ENCODE data around the gene PADI4.

Gene PADI4

GRCh38 chr1:17304151-17304825 is 3.7 kb upstream of the PADI4 start:
- no peak overlapping the region for H3K27ac ChIP-seq (ENCODE audit: low read depth, low read length)
- no peaks in the 10 kb centered on the region for H3K27me3 ChIP-seq (ENCODE audit: control insufficient read depth, insufficient read depth, low read length)
- H3K4me3 ChIP-seq (ENCODE audit: low read depth, low read length): no peak overlapping the region
- H3K9ac ChIP-seq (ENCODE audit: low read length): no peak overlapping the region
- H3K9me3 ChIP-seq (ENCODE audit: control insufficient read depth, insufficient read depth, low read depth, low read length): peaks cover 28% of the 10 kb centered on the region
- peaks cover 29% of the 10 kb centered on the region for H3K4me1 ChIP-seq (ENCODE audit: control insufficient read depth, insufficient read depth, low read length)
- H3K36me3 ChIP-seq (ENCODE audit: control insufficient read depth, insufficient read depth, low read length): no peaks in the 10 kb centered on the region

GRCh38 chr1:17304826-17305175 is 3.2 kb upstream of the PADI4 start:
- Histone ChIP-seq H3K4me1 (ENCODE audit: control insufficient read depth, insufficient read depth, low read length) (peaks cover 34% of the 10 kb centered on the region), H3K9me3 (ENCODE audit: control insufficient read depth, insufficient read depth, low read depth, low read length) (peaks cover 26% of the 10 kb centered on the region), H3K9ac (ENCODE audit: low read length) (no peak overlapping the region), H3K27me3 (ENCODE audit: control insufficient read depth, insufficient read depth, low read length) (no peaks in the 10 kb centered on the region), H3K4me3 (ENCODE audit: low read depth, low read length) (no peak overlapping the region), H3K36me3 (ENCODE audit: control insufficient read depth, insufficient read depth, low read length) (no peaks in the 10 kb centered on the region), H3K27ac (ENCODE audit: low read depth, low read length) (no peak overlapping the region)

GRCh38 chr1:17305576-17306095 is 2.4 kb upstream of the PADI4 start:
- no peaks in the 10 kb centered on the region for H3K27me3 ChIP-seq (ENCODE audit: control insufficient read depth, insufficient read depth, low read length)
- H3K9ac ChIP-seq (ENCODE audit: low read length): no peak overlapping the region
- no peak overlapping the region for H3K4me3 ChIP-seq (ENCODE audit: low read depth, low read length)
- H3K9me3 ChIP-seq (ENCODE audit: control insufficient read depth, insufficient read depth, low read depth, low read length): peaks cover 26% of the 10 kb centered on the region
- H3K27ac ChIP-seq (ENCODE audit: low read depth, low read length): no peak overlapping the region
- peaks cover 35% of the 10 kb centered on the region for H3K4me1 ChIP-seq (ENCODE audit: control insufficient read depth, insufficient read depth, low read length)
- H3K36me3 ChIP-seq (ENCODE audit: control insufficient read depth, insufficient read depth, low read length): no peaks in the 10 kb centered on the region

- no peak overlapping the region for H3K9ac ChIP-seq (ENCODE audit: low read length)
- H3K9me3 ChIP-seq (ENCODE audit: control insufficient read depth, insufficient read depth, low read depth, low read length): peaks cover 21% of the 10 kb centered on the region
- H3K27ac ChIP-seq (ENCODE audit: low read depth, low read length): no peak overlapping the region
- no peaks in the 10 kb centered on the region for H3K27me3 ChIP-seq (ENCODE audit: control insufficient read depth, insufficient read depth, low read length)
- peaks cover 35% of the 10 kb centered on the region for H3K4me1 ChIP-seq (ENCODE audit: control insufficient read depth, insufficient read depth, low read length)
- H3K4me3 ChIP-seq (ENCODE audit: low read depth, low read length): no peak overlapping the region
- H3K36me3 ChIP-seq (ENCODE audit: control insufficient read depth, insufficient read depth, low read length): no peaks in the 10 kb centered on the region
These were observed 1.6 kb upstream of the PADI4 start for GRCh38 chr1:17306407-17306806.

- no peaks in the 10 kb centered on the region for H3K36me3 ChIP-seq (ENCODE audit: control insufficient read depth, insufficient read depth, low read length)
- no peaks in the 10 kb centered on the region for H3K27me3 ChIP-seq (ENCODE audit: control insufficient read depth, insufficient read depth, low read length)
- peaks cover 35% of the 10 kb centered on the region for H3K4me1 ChIP-seq (ENCODE audit: control insufficient read depth, insufficient read depth, low read length)
- no peak overlapping the region for H3K9ac ChIP-seq (ENCODE audit: low read length)
- H3K9me3 ChIP-seq (ENCODE audit: control insufficient read depth, insufficient read depth, low read depth, low read length): peaks cover 16% of the 10 kb centered on the region
- H3K27ac ChIP-seq (ENCODE audit: low read depth, low read length): no peak overlapping the region
- H3K4me3 ChIP-seq (ENCODE audit: low read depth, low read length): no peak overlapping the region
These were observed 1.1 kb upstream of the PADI4 start for GRCh38 chr1:17306921-17307320.

GRCh38 chr1:17307329-17307728 is 668 bp upstream of the PADI4 start:
- Histone ChIP-seq H3K4me3 (ENCODE audit: low read depth, low read length) (no peak overlapping the region), H3K27ac (ENCODE audit: low read depth, low read length) (no peak overlapping the region), H3K9ac (ENCODE audit: low read length) (no peak overlapping the region), H3K9me3 (ENCODE audit: control insufficient read depth, insufficient read depth, low read depth, low read length) (peaks cover 12% of the 10 kb centered on the region), H3K27me3 (ENCODE audit: control insufficient read depth, insufficient read depth, low read length) (no peaks in the 10 kb centered on the region), H3K4me1 (ENCODE audit: control insufficient read depth, insufficient read depth, low read length) (peaks cover 35% of the 10 kb centered on the region), H3K36me3 (ENCODE audit: control insufficient read depth, insufficient read depth, low read length) (no peaks in the 10 kb centered on the region)

GRCh38 chr1:17308593-17308992 is 596 bp downstream of the PADI4 start:
- Histone ChIP-seq H3K27ac (ENCODE audit: low read depth, low read length) (no peak overlapping the region), H3K4me1 (ENCODE audit: control insufficient read depth, insufficient read depth, low read length) (peaks cover 35% of the 10 kb centered on the region), H3K9ac (ENCODE audit: low read length) (no peak overlapping the region), H3K4me3 (ENCODE audit: low read depth, low read length) (no peak overlapping the region), H3K27me3 (ENCODE audit: control insufficient read depth, insufficient read depth, low read length) (no peaks in the 10 kb centered on the region), H3K9me3 (ENCODE audit: control insufficient read depth, insufficient read depth, low read depth, low read length) (peaks cover 5% of the 10 kb centered on the region; the same call in 1 of the 2 replicates), H3K36me3 (ENCODE audit: control insufficient read depth, insufficient read depth, low read length) (no peaks in the 10 kb centered on the region)

GRCh38 chr1:17309426-17310067 is 1.6 kb downstream of the PADI4 start:
- Histone ChIP-seq H3K9me3 (ENCODE audit: control insufficient read depth, insufficient read depth, low read depth, low read length) (no peaks in the 10 kb centered on the region), H3K9ac (ENCODE audit: low read length) (no peak overlapping the region), H3K36me3 (ENCODE audit: control insufficient read depth, insufficient read depth, low read length) (no peaks in the 10 kb centered on the region), H3K4me1 (ENCODE audit: control insufficient read depth, insufficient read depth, low read length) (peaks cover 29% of the 10 kb centered on the region), H3K4me3 (ENCODE audit: low read depth, low read length) (no peak overlapping the region), H3K27ac (ENCODE audit: low read depth, low read length) (no peak overlapping the region), H3K27me3 (ENCODE audit: control insufficient read depth, insufficient read depth, low read length) (no peaks in the 10 kb centered on the region)

- no peak overlapping the region for H3K9ac ChIP-seq (ENCODE audit: low read length)
- H3K27me3 ChIP-seq (ENCODE audit: control insufficient read depth, insufficient read depth, low read length): no peaks in the 10 kb centered on the region
- no peak overlapping the region for H3K27ac ChIP-seq (ENCODE audit: low read depth, low read length)
- H3K9me3 ChIP-seq (ENCODE audit: control insufficient read depth, insufficient read depth, low read depth, low read length): no peaks in the 10 kb centered on the region
- H3K4me1 ChIP-seq (ENCODE audit: control insufficient read depth, insufficient read depth, low read length): peaks cover 29% of the 10 kb centered on the region
- H3K36me3 ChIP-seq (ENCODE audit: control insufficient read depth, insufficient read depth, low read length): no peaks in the 10 kb centered on the region
- no peak overlapping the region for H3K4me3 ChIP-seq (ENCODE audit: low read depth, low read length)
These were observed 2.2 kb downstream of the PADI4 start for GRCh38 chr1:17310068-17310640.

GRCh38 chr1:17313530-17314309 is 5.7 kb downstream of the PADI4 start:
- no peaks in the 10 kb centered on the region for H3K9me3 ChIP-seq (ENCODE audit: control insufficient read depth, insufficient read depth, low read depth, low read length)
- H3K27me3 ChIP-seq (ENCODE audit: control insufficient read depth, insufficient read depth, low read length): no peaks in the 10 kb centered on the region
- no peaks in the 10 kb centered on the region for H3K36me3 ChIP-seq (ENCODE audit: control insufficient read depth, insufficient read depth, low read length)
- H3K9ac ChIP-seq (ENCODE audit: low read length): no peak overlapping the region
- no peak overlapping the region for H3K27ac ChIP-seq (ENCODE audit: low read depth, low read length)
- no peak overlapping the region for H3K4me3 ChIP-seq (ENCODE audit: low read depth, low read length)
- H3K4me1 ChIP-seq (ENCODE audit: control insufficient read depth, insufficient read depth, low read length): peaks cover 28% of the 10 kb centered on the region
